Measurements from ENCODE around the gene RAD54L.
"Not testable (repeated sequence)": the region's sequence is repeated elsewhere in the genome, so short reads cannot be mapped to it uniquely, and the experiment has no call there.

The RAD54L gene

GRCh38 chr1:46247436-46248121, at the start of gene RAD54L:
Gene RAD54L, plus strand, starts transcription at chr1:46247763. Its CDS starts 643 bp downstream, at chr1:46248406.
- DNase-seq (ENCODE audit: low spot score) = peak; percentile 99

- peak; percentile 75 for DNase-seq (ENCODE audit: low spot score)
Observed at GRCh38 chr1:46197964-46198811, 49.4 kb upstream of the RAD54L start, which contains the start of gene POMGNT1. Gene POMGNT1, minus strand, starts transcription at chr1:46198434. Its CDS starts 613 bp downstream, at chr1:46197821.

DNA sequence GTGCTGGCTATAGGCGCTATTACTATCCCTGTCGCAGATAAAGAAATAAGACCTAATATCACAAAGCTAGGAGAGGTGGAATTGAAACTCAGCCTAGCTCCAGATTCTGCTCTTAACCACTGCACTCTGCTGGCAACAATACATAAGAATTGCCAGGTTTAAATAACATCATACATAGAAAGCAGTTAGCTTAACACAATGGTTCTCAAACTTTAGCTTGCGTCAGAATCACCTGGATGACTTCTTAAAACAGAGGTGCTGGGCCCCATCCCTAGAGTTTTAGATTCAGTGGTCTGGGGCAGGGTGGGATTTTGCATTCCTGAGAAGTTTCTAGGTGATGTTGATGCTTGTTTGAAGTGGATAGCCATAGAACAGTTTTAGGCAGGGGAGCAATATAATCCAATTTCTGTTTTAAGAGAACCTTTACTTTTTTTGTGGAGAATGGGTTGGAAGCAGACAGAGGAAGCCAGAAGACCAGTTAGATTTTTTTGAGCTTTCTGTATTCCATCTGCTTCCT, 48.3 kb upstream of the RAD54L start:
- DNase-seq (ENCODE audit: low spot score) = peak; percentile 25

GRCh38 chr1:46203738-46204405, 43.7 kb upstream of the RAD54L start:
- DNase-seq (ENCODE audit: low spot score) = no peak

DNA sequence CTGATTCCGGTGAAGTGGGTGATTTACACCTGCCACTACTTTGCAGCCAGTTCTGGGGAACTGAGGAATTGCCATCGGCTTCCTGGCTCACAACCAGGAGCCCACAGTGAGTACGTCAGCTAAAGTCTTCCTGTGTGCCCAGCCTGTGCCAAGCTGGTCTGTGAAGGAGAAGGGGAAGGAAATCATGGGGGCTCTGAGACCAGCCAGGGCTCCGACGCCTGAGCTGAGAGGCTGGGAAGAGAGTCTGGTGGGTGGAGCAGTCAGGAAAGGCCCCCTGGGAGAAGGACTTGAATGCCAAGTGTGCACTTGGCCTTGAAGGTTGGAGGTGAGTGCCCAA, 43.2 kb upstream of the RAD54L start:
- no peak for DNase-seq (ENCODE audit: low spot score)

GRCh38 chr1:46205141-46205540, 42.4 kb upstream of the RAD54L start:
- no peak for DNase-seq (ENCODE audit: low spot score)

GRCh38 chr1:46205791-46206190, 41.8 kb upstream of the RAD54L start:
- DNase-seq (ENCODE audit: low spot score) = no peak

- DNase-seq (ENCODE audit: low spot score) = no peak
Observed at GRCh38 chr1:46206399-46206798, 41.2 kb upstream of the RAD54L start.

GRCh38 chr1:46210561-46210960, 37.0 kb upstream of the RAD54L start:
- DNase-seq (ENCODE audit: low spot score) = no peak

DNA sequence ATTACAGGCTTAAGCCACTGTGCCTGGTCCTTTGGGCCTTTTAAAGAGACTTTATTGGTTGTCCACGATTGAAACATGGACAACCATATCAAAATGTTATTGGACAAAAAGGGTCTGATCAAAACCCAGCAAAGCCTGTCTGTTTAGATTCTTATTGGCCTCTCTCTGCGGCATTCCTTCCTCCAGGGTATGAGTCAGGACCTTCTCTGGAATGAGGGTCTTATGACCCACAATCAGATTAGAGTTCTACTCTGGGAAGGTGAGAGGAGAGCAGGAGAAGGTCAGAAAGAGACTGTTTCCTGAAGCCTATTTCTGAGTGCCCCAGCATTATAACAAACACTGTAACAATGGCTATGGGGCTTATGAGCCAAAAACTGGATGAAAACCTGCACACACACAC, 36.5 kb upstream of the RAD54L start:
- no peak for DNase-seq (ENCODE audit: low spot score)

DNA sequence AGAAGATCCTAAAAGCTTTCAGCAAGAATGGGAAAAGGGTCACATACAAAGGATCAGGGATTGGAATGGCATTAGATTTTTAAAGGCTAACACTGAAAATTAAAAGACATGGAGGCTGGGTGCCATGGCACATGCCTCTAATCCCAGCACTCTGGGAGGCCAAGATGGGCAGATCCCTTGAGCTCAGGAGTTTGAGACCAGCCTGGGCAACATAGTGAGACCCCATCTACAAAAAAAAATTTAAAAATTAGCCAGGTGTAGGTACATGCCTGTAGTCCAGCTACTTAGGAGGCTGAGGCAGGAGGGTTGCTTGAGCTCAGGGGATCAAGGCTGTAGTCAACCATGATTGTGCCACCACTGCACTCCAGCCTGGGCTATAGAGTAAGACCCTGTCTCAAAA, 32.1 kb upstream of the RAD54L start:
- no peak for DNase-seq (ENCODE audit: low spot score)

DNA sequence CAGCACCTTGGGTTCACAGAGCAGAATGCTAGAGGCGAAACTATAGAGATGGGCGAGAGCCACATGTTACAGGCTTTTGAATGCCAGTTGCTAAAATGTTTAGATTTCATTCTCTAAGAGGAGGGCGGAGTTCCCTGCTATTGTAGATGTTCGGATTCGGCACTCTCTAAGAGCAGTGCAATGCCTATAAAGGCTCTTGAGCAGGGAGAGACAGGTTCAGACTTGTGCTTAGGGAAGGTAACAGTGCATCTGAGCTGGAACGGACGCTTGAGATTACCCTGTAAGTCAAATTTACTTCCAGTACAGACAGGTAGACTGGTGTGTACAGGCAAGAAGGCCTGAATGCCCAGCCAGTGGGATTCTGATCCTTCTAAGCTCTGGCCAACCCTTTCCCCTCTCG, 29.1 kb upstream of the RAD54L start:
- DNase-seq (ENCODE audit: low spot score) = no peak

- DNase-seq (ENCODE audit: low spot score) = no peak
Observed at GRCh38 chr1:46219551-46220520, 27.7 kb upstream of the RAD54L start.

DNA sequence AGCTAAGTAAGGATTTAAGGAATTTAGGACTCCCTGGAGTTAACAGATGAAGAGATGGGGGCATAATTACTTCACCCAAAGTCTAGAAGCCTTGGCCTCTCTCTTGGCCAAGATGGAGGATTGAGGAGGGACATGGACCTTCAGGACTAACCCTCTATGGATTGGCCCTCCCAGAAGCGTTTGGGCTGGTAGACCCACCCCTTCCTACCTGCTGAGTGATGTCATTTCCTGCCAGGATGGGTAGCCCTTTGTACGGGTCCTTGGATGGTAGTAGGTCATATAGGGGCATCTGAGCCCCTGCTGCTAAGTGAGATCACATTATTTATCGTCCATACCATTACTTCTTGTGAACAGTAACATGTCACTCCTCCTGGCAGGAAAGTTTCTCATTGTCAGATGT, 26.8 kb upstream of the RAD54L start:
- DNase-seq (ENCODE audit: low spot score) = no peak

GRCh38 chr1:46221749-46222148, 25.8 kb upstream of the RAD54L start:
- DNase-seq (ENCODE audit: low spot score) = no peak

DNA sequence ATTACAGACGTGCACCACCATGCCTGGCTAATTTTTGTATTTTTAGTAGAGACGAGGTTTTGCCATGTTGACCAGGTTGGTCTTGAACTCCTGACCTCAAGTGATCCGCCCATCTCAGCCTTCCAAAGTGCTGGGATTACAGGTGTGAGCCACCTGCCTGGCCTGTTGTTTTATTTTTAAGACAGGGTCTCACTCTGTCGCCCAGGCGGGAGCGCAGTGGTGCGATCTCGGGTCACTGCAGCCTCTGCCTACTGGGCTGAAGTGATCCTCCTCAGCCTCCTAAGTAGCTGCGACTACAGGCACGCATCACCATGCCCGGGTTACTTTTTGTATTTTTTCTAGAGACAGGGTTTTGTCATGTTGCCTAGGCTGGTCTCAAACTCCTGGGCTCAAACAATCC, 24.5 kb upstream of the RAD54L start:
- DNase-seq (ENCODE audit: low spot score) = not testable (repeated sequence)

DNA sequence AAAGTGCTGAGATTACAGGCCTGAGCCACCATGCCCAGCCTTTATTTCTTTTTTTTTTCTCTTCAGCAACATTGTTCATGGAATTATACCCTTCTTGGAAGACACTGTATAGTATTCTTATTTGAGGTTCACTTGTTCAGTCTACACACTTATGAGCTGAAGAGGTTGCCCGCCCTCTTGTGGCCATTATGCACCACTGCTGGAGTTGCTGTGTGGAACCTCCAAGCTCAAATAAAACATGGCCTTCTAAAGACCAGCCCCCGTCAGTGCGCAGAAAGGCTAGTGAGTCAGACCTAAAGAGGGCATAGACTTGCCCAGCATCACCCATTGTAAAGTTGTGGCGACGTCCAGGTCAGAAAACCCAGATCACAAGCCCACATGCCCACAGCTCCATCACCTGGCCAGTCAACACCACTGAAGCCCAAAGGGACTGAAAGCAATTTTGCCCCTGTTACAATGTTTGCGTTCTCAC, 24.1 kb upstream of the RAD54L start:
- peak; percentile 94 for DNase-seq (ENCODE audit: low spot score)

DNA sequence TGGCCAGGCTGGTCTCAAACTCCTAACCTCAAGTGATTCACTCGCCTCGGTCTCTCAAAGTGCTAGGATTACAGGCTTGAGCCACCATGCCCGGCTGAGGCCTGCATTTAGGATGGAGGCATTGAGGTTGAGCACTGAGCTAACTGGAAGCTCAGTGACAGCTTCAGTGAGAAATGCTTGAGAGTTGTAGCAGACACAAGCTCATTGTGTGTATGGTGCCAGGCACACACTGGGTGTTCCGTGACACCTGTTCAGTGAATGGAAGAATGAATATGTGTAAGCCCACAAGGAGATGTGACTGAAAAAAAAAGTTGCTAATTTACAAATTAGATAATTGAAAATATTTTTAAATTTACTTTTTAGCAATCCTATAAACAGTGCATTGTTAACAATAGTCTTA, 22.6 kb upstream of the RAD54L start:
- DNase-seq (ENCODE audit: low spot score) = no peak

DNA sequence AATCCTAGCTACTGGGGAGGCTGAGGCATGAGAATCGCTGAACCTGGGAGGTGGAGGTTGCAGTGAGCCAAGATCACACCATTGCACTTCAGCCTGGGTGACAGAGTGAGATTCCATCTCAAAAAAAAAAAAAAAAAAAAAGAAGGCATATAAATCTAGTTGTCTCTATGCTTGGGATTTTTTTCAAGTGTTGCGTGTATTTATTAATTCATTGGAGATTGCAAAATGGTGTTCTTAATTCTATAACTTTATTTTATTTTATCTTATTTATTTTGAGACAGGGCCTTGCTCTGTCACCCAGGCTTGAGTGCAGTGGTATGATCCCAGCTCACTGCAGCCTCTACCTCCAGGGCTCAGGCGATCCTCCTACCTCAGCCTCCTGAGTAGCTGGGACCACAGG, 16.3 kb upstream of the RAD54L start:
- not testable (repeated sequence) for DNase-seq (ENCODE audit: low spot score)

DNA sequence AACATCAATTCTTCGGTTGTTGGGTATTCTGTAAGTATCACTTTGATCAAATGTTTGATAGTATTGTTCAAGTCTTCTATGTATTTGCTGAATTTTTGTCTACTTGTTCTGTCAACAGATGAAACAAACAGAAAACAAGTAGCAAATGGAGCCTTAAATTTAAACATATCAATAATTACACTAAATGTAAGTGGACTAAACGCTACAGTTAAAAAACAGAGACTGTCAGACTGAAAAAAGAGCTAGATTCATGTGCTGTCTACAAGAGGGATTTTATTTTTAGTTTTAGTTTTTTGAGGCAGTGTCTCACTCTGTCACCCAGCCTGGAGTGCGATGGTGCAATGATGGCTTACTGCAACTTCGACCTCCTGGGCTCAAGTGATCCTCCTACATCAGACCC, 10.7 kb upstream of the RAD54L start:
- DNase-seq (ENCODE audit: low spot score) = no peak

DNA sequence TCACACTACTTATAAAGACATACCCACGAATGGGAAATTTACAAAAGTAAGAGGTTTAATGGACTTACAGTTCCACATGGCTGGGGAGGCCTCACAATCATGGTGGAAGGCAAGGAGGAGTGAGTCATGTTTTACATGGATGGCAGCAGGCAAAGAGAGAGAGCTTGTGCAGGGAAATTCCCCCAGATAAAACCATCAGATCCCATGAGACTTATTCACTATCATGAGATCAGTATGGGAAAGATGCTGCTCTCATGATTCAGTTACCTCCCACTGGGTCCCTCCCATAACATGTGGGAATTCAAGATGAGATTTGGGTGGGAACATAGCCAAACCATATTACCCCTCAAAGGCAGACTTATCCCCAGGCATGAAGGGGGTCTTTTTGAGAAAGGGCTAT, 8.7 kb upstream of the RAD54L start:
- DNase-seq (ENCODE audit: low spot score) = not testable (repeated sequence)

Measured in RKO (cell line).